Glutamatergic neuron (in vitro differentiated cells): Measurements from ENCODE around the gene HOXB2. TPM values are rescaled to one million over a fixed set of nuclear protein-coding genes. Genes with fewer than 3 reads are reported as not detected.

ENCODE experiments used
- DNase-seq: peaks from one replicate; pipeline ENCODE4 v3.0.0; 2022
- H3K27ac Mint-ChIP-seq: one replicate; pipeline ENCODE4 v1.8.0; 2020; ENCODE audit warnings: mild to moderate bottlenecking, mixed read lengths, inconsistent platforms; ENCODE audit not compliant: unreplicated experiment
- H3K27me3 Mint-ChIP-seq: one replicate; pipeline ENCODE4 v1.8.0; 2020; ENCODE audit warnings: mild to moderate bottlenecking, moderate library complexity, mixed read lengths, inconsistent platforms; ENCODE audit not compliant: unreplicated experiment
- H3K36me3 Mint-ChIP-seq: one replicate; pipeline ENCODE4 v1.8.0; 2020; ENCODE audit warnings: mild to moderate bottlenecking, mixed read lengths, inconsistent platforms; ENCODE audit not compliant: unreplicated experiment
- H3K4me1 Mint-ChIP-seq: one replicate; pipeline ENCODE4 v1.8.0; 2020; ENCODE audit warnings: mild to moderate bottlenecking, low read depth, mixed read lengths, inconsistent platforms; ENCODE audit not compliant: unreplicated experiment
- H3K4me3 Mint-ChIP-seq: one replicate; pipeline ENCODE4 v1.8.0; 2020; ENCODE audit warnings: mild to moderate bottlenecking, mixed read lengths, inconsistent platforms; ENCODE audit not compliant: unreplicated experiment
- H3K9me3 Mint-ChIP-seq: one replicate; pipeline ENCODE4 v1.8.0; 2020; ENCODE audit warnings: mild to moderate bottlenecking, moderate library complexity, mixed read lengths, inconsistent platforms; ENCODE audit not compliant: unreplicated experiment
- total RNA-seq: library from RNA; stranded (reverse); fragmentation: NEBNext Ultra II Directional; extraction: Animal tissue kit (Norgen Biotek cat#: 25700); gene quantifications from one replicate; pipeline ENCODE4 v1.2.1, GENCODE V29; 2021; ENCODE audit not compliant: unreplicated experiment
- TF ChIP-seq, protein P1 (sequence below): fragments of 200-600 bp; sonication (generic); IDR thresholded peaks from one replicate; pipeline ENCODE4 v1.5.0; 2021; ENCODE audit not compliant: partially characterized antibody, unreplicated experiment

HOXB2 gene
- total RNA-seq, 1 donor from 2014 or later: 12.7 TPM

- H3K4me3 Mint-ChIP-seq: no peak overlapping the region
- DNase-seq: no peak
- H3K4me1 Mint-ChIP-seq: peaks cover 5% of the 10 kb centered on the region
- H3K36me3 Mint-ChIP-seq: peaks cover 3% of the 10 kb centered on the region
- H3K27ac Mint-ChIP-seq: no peak overlapping the region
- peaks cover 50% of the 10 kb centered on the region for H3K27me3 Mint-ChIP-seq
- H3K9me3 Mint-ChIP-seq: peaks cover 8% of the 10 kb centered on the region
- TF ChIP-seq, protein P1, sequence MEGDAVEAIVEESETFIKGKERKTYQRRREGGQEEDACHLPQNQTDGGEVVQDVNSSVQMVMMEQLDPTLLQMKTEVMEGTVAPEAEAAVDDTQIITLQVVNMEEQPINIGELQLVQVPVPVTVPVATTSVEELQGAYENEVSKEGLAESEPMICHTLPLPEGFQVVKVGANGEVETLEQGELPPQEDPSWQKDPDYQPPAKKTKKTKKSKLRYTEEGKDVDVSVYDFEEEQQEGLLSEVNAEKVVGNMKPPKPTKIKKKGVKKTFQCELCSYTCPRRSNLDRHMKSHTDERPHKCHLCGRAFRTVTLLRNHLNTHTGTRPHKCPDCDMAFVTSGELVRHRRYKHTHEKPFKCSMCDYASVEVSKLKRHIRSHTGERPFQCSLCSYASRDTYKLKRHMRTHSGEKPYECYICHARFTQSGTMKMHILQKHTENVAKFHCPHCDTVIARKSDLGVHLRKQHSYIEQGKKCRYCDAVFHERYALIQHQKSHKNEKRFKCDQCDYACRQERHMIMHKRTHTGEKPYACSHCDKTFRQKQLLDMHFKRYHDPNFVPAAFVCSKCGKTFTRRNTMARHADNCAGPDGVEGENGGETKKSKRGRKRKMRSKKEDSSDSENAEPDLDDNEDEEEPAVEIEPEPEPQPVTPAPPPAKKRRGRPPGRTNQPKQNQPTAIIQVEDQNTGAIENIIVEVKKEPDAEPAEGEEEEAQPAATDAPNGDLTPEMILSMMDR: no peak
These were observed 46.5 kb upstream of the HOXB2 start for GRCh38 chr17:48591255-48592056.

DNA sequence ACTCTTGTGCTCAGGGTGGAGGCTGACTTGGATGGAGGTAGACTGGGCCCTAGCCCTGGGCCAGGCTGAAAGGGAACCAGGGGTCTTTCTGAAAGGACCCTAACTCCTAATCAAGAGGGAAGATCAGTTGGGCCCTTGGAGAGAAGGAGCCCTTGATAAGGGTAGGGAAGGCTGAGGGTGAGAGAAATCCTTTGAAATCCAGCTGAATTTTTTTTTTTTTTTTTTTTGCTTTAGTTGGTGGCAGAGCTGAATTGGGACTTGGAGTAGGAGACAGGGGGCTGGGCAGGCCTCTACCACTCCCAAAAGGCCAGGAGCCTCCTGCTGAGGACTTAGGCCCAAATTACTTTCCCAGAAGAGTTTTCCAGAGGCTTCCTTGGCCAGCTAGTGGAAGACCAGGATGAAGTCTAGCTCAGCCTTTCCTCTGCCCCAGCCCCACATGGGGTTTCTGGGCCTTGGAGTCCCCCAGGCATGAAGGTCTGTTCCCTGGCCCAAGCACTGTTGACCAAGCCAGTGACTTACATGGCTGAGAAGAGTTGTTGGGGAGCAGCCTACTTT lies 45.8 kb upstream of the HOXB2 start:
- H3K4me3 Mint-ChIP-seq: no peak overlapping the region
- H3K27ac Mint-ChIP-seq: no peak overlapping the region
- TF ChIP-seq, protein P1: no peak
- no peak for DNase-seq
- peaks cover 8% of the 10 kb centered on the region for H3K9me3 Mint-ChIP-seq
- peaks cover 53% of the 10 kb centered on the region for H3K27me3 Mint-ChIP-seq
- peaks cover 9% of the 10 kb centered on the region for H3K4me1 Mint-ChIP-seq
- peaks cover 3% of the 10 kb centered on the region for H3K36me3 Mint-ChIP-seq

GRCh38 chr17:48589831-48590606 lies 45.1 kb upstream of the HOXB2 start, which contains the start of gene HOXB3:
HOXB3 (minus strand) TSS chr17:48590241; CDS start chr17:48552474, 37,767 bp downstream.
- Mint-ChIP-seq H3K27ac (no peak within 1 kb of the TSS), H3K27me3 (peaks cover 54% of the 10 kb centered on the region), H3K9me3 (peaks cover 8% of the 10 kb centered on the region), H3K4me3 (no peak within 1 kb of the TSS), H3K36me3 (peaks cover 3% of the 10 kb centered on the region), H3K4me1 (peaks cover 9% of the 10 kb centered on the region)
- TF ChIP-seq, protein P1: no peak
- no peak for DNase-seq

- no peak for DNase-seq
- H3K4me3 Mint-ChIP-seq: no peak overlapping the region
- peaks cover 58% of the 10 kb centered on the region for H3K27me3 Mint-ChIP-seq
- peaks cover 9% of the 10 kb centered on the region for H3K4me1 Mint-ChIP-seq
- peaks cover 3% of the 10 kb centered on the region for H3K36me3 Mint-ChIP-seq
- H3K27ac Mint-ChIP-seq: no peak overlapping the region
- H3K9me3 Mint-ChIP-seq: peaks cover 8% of the 10 kb centered on the region
- TF ChIP-seq, protein P1: no peak
These were observed 44.3 kb upstream of the HOXB2 start for GRCh38 chr17:48589060-48589830.
